Measurements from ENCODE around the gene ZXDC. TPM values are rescaled to one million over a fixed set of nuclear protein-coding genes. Genes with fewer than 3 reads are reported as not detected.

The ZXDC gene
- total and polyA plus RNA-seq, 7 donors = 10.6 to 39.5 (median 30.3) TPM

DNA sequence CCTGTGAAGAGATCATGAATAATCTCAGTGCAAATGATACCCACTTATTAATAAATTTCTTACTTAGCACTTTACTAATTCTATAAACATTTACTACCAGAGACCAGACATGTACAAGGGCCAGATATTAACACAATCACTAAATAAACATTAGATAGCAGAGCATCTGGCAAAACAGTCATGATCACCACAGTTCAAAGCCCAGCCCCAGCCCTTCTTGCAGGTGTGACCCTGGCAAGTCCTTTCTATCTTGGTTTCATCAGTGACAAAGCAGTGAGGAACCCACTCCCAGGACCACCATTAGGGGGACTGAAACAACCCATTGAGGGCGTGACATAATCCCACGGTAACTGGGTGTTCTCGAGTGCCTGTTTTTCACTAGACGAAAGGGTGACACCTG lies 11.6 kb downstream of the ZXDC start:
- WGBS, 3 donors = 26 to 57% (median 42%) methylated on average over 4 of the region's 4 CpGs
- peaks cover 17 to 94% of the 10 kb centered on the region in 2 donors for H3K36me3 ChIP-seq (ENCODE audit: insufficient read depth in 1 of 2, low read depth in 1 of 2)
- no peaks in the 10 kb centered on the region for H3K27me3 ChIP-seq (ENCODE audit: insufficient read depth in 3 of 3, low read length in 2 of 3)
- H3K9me3 ChIP-seq = no peaks in the 10 kb centered on the region
- no peak overlapping the region for H3K4me3 ChIP-seq
- ATAC-seq (no peak), DNase-seq (no peak)
- H3K4me1 ChIP-seq = peaks cover 90% of the 10 kb centered on the region
- intact Hi-C loops (cut with DNase I) = no loop called here
- TF ChIP-seq, protein P1, sequence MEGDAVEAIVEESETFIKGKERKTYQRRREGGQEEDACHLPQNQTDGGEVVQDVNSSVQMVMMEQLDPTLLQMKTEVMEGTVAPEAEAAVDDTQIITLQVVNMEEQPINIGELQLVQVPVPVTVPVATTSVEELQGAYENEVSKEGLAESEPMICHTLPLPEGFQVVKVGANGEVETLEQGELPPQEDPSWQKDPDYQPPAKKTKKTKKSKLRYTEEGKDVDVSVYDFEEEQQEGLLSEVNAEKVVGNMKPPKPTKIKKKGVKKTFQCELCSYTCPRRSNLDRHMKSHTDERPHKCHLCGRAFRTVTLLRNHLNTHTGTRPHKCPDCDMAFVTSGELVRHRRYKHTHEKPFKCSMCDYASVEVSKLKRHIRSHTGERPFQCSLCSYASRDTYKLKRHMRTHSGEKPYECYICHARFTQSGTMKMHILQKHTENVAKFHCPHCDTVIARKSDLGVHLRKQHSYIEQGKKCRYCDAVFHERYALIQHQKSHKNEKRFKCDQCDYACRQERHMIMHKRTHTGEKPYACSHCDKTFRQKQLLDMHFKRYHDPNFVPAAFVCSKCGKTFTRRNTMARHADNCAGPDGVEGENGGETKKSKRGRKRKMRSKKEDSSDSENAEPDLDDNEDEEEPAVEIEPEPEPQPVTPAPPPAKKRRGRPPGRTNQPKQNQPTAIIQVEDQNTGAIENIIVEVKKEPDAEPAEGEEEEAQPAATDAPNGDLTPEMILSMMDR (IDR thresholded peaks at IDR 0.05) = no peak
- peak overlapping the region; percentile 96 for H3K27ac ChIP-seq

- no peak for DNase-seq
- ATAC-seq = no peak
- intact Hi-C loops (cut with DNase I) = no loop called here
- Histone ChIP-seq H3K27ac (peak overlapping the region; percentile 96), H3K9me3 (no peaks in the 10 kb centered on the region), H3K4me3 (no peak overlapping the region), H3K27me3 (ENCODE audit: insufficient read depth in 3 of 3, low read length in 2 of 3) (no peaks in the 10 kb centered on the region), H3K36me3 (ENCODE audit: insufficient read depth in 1 of 2, low read depth in 1 of 2) (peaks cover 12 to 94% of the 10 kb centered on the region in 2 donors), H3K4me1 (peaks cover 90% of the 10 kb centered on the region)
- TF ChIP-seq, protein P1 (IDR thresholded peaks at IDR 0.05) = no peak
- WGBS, 3 donors = 55 to 63% (median 60%) methylated on average over 2 of the region's 2 CpGs
Measured at GRCh38 chr3:126463521-126463920, 12.2 kb downstream of the ZXDC start.

- H3K27me3 ChIP-seq (ENCODE audit: insufficient read depth in 3 of 3, low read length in 2 of 3) = no peaks in the 10 kb centered on the region
- DNase-seq (peak in 1 of 2 donors; percentile 49), ATAC-seq (peak; percentile 8 to 26 (median 15))
- peaks cover 7 to 94% of the 10 kb centered on the region in 2 donors for H3K36me3 ChIP-seq (ENCODE audit: insufficient read depth in 1 of 2, low read depth in 1 of 2)
- 42 to 70% (median 48%) methylated on average over 17 of the region's 17 CpGs for WGBS, 3 donors
- H3K9me3 ChIP-seq = no peaks in the 10 kb centered on the region
- H3K4me1 ChIP-seq = peaks cover 74% of the 10 kb centered on the region
- peak overlapping the region; percentile 5 for H3K4me3 ChIP-seq
- H3K27ac ChIP-seq = peak overlapping the region; percentile 96
- TF ChIP-seq, protein P1 (IDR thresholded peaks at IDR 0.05) = no peak
- intact Hi-C loops (cut with DNase I) = no loop called here
Measured at GRCh38 chr3:126461450-126462070, 14.1 kb downstream of the ZXDC start.

DNA sequence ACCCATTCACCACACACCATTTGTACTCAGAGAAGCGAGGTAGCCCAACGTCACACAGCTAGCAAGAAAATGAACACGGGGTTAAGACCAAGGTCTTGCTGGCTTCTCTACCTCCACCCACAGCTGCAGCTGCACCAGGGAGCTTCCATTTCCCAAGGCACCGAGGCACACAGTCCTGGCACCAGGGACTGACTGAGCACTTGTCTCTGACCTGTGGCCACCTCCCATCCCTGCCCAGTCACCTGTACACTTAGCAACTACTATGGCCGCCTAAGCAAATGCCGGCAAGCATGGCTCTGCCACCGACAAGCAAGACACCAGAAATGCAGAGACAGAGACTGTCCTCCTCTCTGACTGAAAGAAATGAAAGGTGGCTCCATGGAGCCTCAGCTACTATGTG lies 15.3 kb downstream of the ZXDC start:
- peaks cover 67% of the 10 kb centered on the region for H3K4me1 ChIP-seq
- H3K4me3 ChIP-seq = no peak overlapping the region
- no peaks in the 10 kb centered on the region for H3K27me3 ChIP-seq (ENCODE audit: insufficient read depth in 3 of 3, low read length in 2 of 3)
- intact Hi-C loops (cut with DNase I) = no loop called here
- H3K9me3 ChIP-seq = no peaks in the 10 kb centered on the region
- peak overlapping the region; percentile 96 for H3K27ac ChIP-seq
- TF ChIP-seq, protein P1 (IDR thresholded peaks at IDR 0.05) = no peak
- ATAC-seq = no peak
- H3K36me3 ChIP-seq (ENCODE audit: insufficient read depth in 1 of 2, low read depth in 1 of 2) = peaks cover 7 to 94% of the 10 kb centered on the region in 2 donors
- DNase-seq = peak in 1 of 2 donors; percentile 45
- 67 to 87% (median 79%) methylated on average over 7 of the region's 7 CpGs for WGBS, 3 donors

DNA sequence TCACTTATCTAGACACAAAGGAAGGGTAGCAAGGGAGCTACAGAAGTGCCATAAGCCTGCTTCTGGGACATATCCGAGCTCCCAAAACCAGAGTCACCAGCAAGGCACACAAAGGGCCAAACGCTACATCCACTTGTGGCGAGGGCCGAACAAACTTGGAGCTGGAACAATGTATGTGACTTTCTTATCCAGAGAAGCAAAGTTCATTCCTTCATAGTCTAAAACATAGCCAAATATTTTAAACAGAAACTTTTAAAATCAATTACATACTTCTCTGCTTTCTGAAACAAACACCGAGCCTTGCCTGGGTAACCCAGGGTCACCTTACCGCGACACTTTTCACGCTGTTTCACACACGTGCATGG lies 15.9 kb downstream of the ZXDC start:
- Histone ChIP-seq H3K9me3 (no peaks in the 10 kb centered on the region), H3K4me1 (peaks cover 66% of the 10 kb centered on the region), H3K36me3 (ENCODE audit: insufficient read depth in 1 of 2, low read depth in 1 of 2) (peaks cover 7 to 92% of the 10 kb centered on the region in 2 donors), H3K27ac (peak overlapping the region; percentile 96), H3K4me3 (no peak overlapping the region), H3K27me3 (ENCODE audit: insufficient read depth in 3 of 3, low read length in 2 of 3) (no peaks in the 10 kb centered on the region)
- TF ChIP-seq, protein P1 (IDR thresholded peaks at IDR 0.05) = no peak
- DNase-seq = no peak
- 61 to 85% (median 74%) methylated on average over 9 of the region's 9 CpGs for WGBS, 3 donors
- intact Hi-C loops (cut with DNase I) = no loop called here
- no peak for ATAC-seq

All from psoas muscle (tissue), 8 donors.